ENCODE measurements around the gene F3. TPM values are rescaled to one million over a fixed set of nuclear protein-coding genes. Genes with fewer than 3 reads are reported as not detected.

F3 gene
- total and polyA plus RNA-seq, 5 experiments from 2014 or later: not detected

GRCh38 chr1:94514095-94514727, 27.3 kb downstream of the F3 start:
- DNase-seq (peak in 1 of 10 donors; percentile 5), ATAC-seq (no peak)
- Mint-ChIP-seq H3K9me3 (no peaks in the 10 kb centered on the region), H3K4me3 (no peak overlapping the region), H3K36me3 (peaks cover 4 to 68% (median 32%) of the 10 kb centered on the region in 3 donors), H3K27ac (no peak overlapping the region), H3K4me1 (no peaks in the 10 kb centered on the region), H3K27me3 (no peaks in the 10 kb centered on the region)
- POLR2A ChIA-PET: interaction anchor here (0.6 kb wide), 1 partner anchor 1689 kb away, joined by 6 read pairs; no protein-coding TSS in a partner anchor

DNA sequence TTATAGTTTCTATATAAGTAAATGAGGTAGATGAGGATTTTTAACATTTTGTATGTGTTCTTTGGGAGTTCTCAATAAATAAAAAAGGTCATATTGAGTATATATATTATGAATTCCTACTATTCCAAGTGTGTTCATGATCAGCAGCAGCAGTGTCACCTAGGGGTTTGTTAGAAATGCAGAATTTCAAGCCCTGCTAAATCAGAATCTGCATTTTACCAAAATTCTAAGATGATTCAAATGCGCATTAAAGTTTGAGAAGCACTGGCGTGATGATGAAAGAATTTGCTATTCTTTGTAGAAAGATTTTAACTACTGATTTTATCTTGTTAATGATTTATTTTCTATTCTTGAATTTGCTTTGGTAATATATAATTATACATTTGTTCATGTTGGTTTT, 28.7 kb downstream of the F3 start:
- DNase-seq: no peak
- H3K4me3 Mint-ChIP-seq: no peak overlapping the region
- POLR2A ChIA-PET: no interaction called here
- H3K4me1 Mint-ChIP-seq: no peaks in the 10 kb centered on the region
- no peak overlapping the region for H3K27ac Mint-ChIP-seq
- H3K9me3 Mint-ChIP-seq: no peaks in the 10 kb centered on the region
- peaks cover 4 to 69% (median 38%) of the 10 kb centered on the region in 3 donors for H3K36me3 Mint-ChIP-seq
- H3K27me3 Mint-ChIP-seq: no peaks in the 10 kb centered on the region
- ATAC-seq: no peak

GRCh38 chr1:94504601-94505000, 37.0 kb downstream of the F3 start:
- Mint-ChIP-seq H3K4me1 (peaks cover 2 to 7% (median 5%) of the 10 kb centered on the region in 4 donors), H3K27ac (peak overlapping the region in 4 of 10 donors; percentile 1 to 4 (median 3)), H3K27me3 (no peaks in the 10 kb centered on the region), H3K4me3 (no peak overlapping the region), H3K9me3 (peaks cover 0 to 4% (median 1%) of the 10 kb centered on the region in 9 donors), H3K36me3 (peaks cover 31 to 86% (median 66%) of the 10 kb centered on the region in 3 donors)
- ATAC-seq (no peak), DNase-seq (no peak)
- POLR2A ChIA-PET: no interaction called here

DNA sequence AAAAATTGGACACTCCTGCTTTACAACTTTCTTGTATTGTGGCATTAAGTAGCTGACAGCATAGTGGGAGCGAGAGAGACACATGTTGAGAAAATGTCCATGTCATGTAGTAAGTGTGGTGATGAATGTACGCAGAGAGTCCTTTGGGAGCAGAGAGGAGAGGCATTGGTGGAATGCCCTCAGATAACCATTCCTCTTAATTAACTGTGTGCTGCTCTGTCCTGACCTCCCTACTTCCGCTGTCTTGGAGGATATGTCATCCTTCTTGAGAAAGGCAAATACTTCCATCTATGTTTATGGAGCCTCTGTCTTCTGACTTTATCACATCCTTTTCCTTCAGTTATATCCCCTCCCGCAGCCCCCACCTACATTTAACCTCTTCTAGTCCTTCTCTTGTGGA, 38.4 kb downstream of the F3 start:
- H3K27me3 Mint-ChIP-seq: no peaks in the 10 kb centered on the region
- H3K36me3 Mint-ChIP-seq: peaks cover 38 to 87% (median 69%) of the 10 kb centered on the region in 3 donors
- no peak overlapping the region for H3K4me3 Mint-ChIP-seq
- ATAC-seq: no peak
- no peak for DNase-seq
- H3K4me1 Mint-ChIP-seq: peaks cover 2 to 7% (median 5%) of the 10 kb centered on the region in 4 donors
- POLR2A ChIA-PET: no interaction called here
- H3K9me3 Mint-ChIP-seq: peaks cover 0 to 4% (median 1%) of the 10 kb centered on the region in 9 donors
- H3K27ac Mint-ChIP-seq: no peak overlapping the region

GRCh38 chr1:94501935-94502334, 39.6 kb downstream of the F3 start:
- Mint-ChIP-seq H3K4me3 (no peak overlapping the region), H3K27ac (peak overlapping the region in 3 of 10 donors; percentile 22 to 48 (median 26)), H3K4me1 (peaks cover 2 to 7% (median 5%) of the 10 kb centered on the region in 4 donors), H3K9me3 (peaks cover 0 to 4% (median 1%) of the 10 kb centered on the region in 9 donors), H3K36me3 (peaks cover 38 to 84% (median 68%) of the 10 kb centered on the region in 3 donors), H3K27me3 (no peaks in the 10 kb centered on the region)
- no peak for DNase-seq
- ATAC-seq: no peak
- POLR2A ChIA-PET: no interaction called here

GRCh38 chr1:94501426-94501825, 40.1 kb downstream of the F3 start:
- POLR2A ChIA-PET: no interaction called here
- Mint-ChIP-seq H3K27ac (peak overlapping the region in 3 of 10 donors; percentile 26 to 48 (median 46)), H3K9me3 (peaks cover 0 to 3% (median 1%) of the 10 kb centered on the region in 9 donors), H3K27me3 (no peaks in the 10 kb centered on the region), H3K4me1 (peaks cover 2 to 7% (median 5%) of the 10 kb centered on the region in 4 donors), H3K4me3 (no peak overlapping the region), H3K36me3 (peaks cover 37 to 83% (median 67%) of the 10 kb centered on the region in 3 donors)
- ATAC-seq: no peak
- DNase-seq: no peak

GRCh38 chr1:94496076-94496755, 45.3 kb downstream of the F3 start:
- peaks cover 0 to 1% (median 0%) of the 10 kb centered on the region in 4 donors for H3K4me1 Mint-ChIP-seq
- peaks cover 24 to 59% (median 53%) of the 10 kb centered on the region in 3 donors for H3K36me3 Mint-ChIP-seq
- ATAC-seq (no peak), DNase-seq (no peak)
- no peak overlapping the region for H3K4me3 Mint-ChIP-seq
- POLR2A ChIA-PET: no interaction called here
- H3K27me3 Mint-ChIP-seq: no peaks in the 10 kb centered on the region
- no peaks in the 10 kb centered on the region for H3K9me3 Mint-ChIP-seq
- H3K27ac Mint-ChIP-seq: peak overlapping the region in 1 of 10 donors; percentile 43

DNA sequence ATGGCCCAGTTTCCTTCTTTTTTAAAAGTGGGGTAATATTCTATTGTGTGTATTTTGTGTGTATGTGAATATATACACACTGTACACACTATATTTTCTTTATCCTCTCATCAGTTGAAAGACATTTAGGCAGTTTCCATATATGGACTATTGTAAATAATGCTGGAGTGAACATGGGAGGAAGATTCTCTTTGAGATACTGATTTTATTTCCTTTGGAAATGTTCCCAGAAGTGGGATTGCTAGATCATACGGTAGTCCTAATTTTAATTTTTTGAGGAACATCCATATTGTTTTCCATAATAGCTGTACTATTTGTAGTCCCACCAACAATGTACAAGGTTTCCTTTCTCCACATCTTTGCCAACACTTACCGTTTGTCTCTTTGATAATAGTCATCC, 51.0 kb downstream of the F3 start:
- no peak for DNase-seq
- Mint-ChIP-seq H3K4me3 (no peak overlapping the region), H3K27ac (peak overlapping the region in 2 of 10 donors; percentile 3 to 63), H3K27me3 (no peaks in the 10 kb centered on the region), H3K9me3 (no peaks in the 10 kb centered on the region), H3K36me3 (peaks cover 20 to 65% (median 60%) of the 10 kb centered on the region in 3 donors), H3K4me1 (peaks cover 0 to 4% (median 0%) of the 10 kb centered on the region in 4 donors)
- ATAC-seq: no peak
- POLR2A ChIA-PET: no interaction called here

GRCh38 chr1:94486990-94487389, 54.6 kb downstream of the F3 start:
- ATAC-seq (no peak), DNase-seq (no peak)
- H3K27ac Mint-ChIP-seq: no peak overlapping the region
- POLR2A ChIA-PET: no interaction called here
- H3K36me3 Mint-ChIP-seq: peaks cover 13 to 78% (median 62%) of the 10 kb centered on the region in 3 donors
- no peak overlapping the region for H3K4me3 Mint-ChIP-seq
- H3K9me3 Mint-ChIP-seq: no peaks in the 10 kb centered on the region
- H3K4me1 Mint-ChIP-seq: peaks cover 0 to 4% (median 0%) of the 10 kb centered on the region in 4 donors
- no peaks in the 10 kb centered on the region for H3K27me3 Mint-ChIP-seq

DNA sequence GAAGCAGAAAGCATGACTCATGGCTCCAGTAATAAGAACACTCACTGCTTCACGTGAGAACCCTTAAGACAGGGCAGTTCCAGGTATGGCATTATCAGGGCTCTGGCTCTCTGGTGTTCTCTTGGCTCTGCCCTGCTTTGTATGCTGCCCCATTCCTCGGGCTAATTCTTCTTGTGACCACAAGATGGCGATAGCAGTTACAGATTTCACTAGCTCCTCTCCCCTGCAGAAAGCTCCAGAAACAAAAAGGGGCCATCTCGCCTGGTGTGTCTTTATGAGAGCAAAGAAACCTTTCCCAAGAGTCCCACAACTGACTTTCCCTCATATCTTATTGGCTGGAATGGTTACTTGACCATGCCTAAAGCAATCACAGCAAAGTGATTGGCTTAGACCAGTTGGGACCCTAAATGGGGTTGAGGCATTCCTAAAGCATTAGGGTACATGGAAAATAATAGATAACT, 60.1 kb downstream of the F3 start:
- Mint-ChIP-seq H3K36me3 (peaks cover 3 to 71% (median 29%) of the 10 kb centered on the region in 3 donors), H3K4me3 (no peak overlapping the region), H3K9me3 (no peaks in the 10 kb centered on the region), H3K27ac (no peak overlapping the region), H3K27me3 (no peaks in the 10 kb centered on the region), H3K4me1 (peaks cover 0 to 2% (median 0%) of the 10 kb centered on the region in 4 donors)
- peak; percentile 70 to 71 for ATAC-seq
- POLR2A ChIA-PET: no interaction called here
- DNase-seq: peak in 7 of 10 donors; percentile 14 to 57 (median 46)

DNA sequence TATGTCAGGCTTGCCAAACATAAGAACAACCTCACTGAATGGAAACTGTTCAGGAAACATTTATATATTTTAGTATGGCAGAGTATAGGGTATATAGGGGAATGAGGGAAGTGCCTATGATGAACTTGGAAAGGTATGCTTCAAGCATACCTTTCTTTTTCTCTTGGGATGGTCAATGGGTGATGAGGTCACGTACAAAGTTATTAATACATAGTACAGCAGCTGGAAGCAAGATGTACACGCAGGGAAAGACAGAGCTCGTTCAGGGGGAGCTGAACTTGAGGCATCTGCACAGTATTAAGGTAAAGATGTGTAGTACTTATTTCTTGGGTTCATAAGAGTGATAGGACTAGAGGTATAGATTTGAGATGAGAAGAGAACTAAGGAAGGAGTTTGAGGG, 61.9 kb downstream of the F3 start:
- Mint-ChIP-seq H3K4me3 (no peak overlapping the region), H3K9me3 (no peaks in the 10 kb centered on the region), H3K27me3 (no peaks in the 10 kb centered on the region), H3K4me1 (peaks cover 0 to 2% (median 0%) of the 10 kb centered on the region in 4 donors), H3K27ac (peak overlapping the region in 1 of 10 donors; percentile 14), H3K36me3 (peaks cover 8 to 69% (median 24%) of the 10 kb centered on the region in 3 donors)
- POLR2A ChIA-PET: no interaction called here
- no peak for DNase-seq
- no peak for ATAC-seq
